CD8-positive, alpha-beta memory T cell (primary cell): ENCODE results near the gene UBAC1. TPM values are rescaled to one million over a fixed set of nuclear protein-coding genes. Genes with fewer than 3 reads are reported as not detected.

Experiments used
- CTCF ChIA-PET: fragments of 350-600 bp; sonication (Branson Sonifier 250); formaldehyde crosslinking; loops from one replicate; lab custom pipeline; 2021; ENCODE audit warnings: antibody characterized with exemption; lab: Charles Lee
- POLR2A ChIA-PET: fragments of 350-600 bp; sonication (Branson Sonifier 250); formaldehyde crosslinking; loops from one replicate; lab custom pipeline; 2021; ENCODE audit warnings: antibody characterized with exemption; lab: Charles Lee
- DNase-seq, 5 donors: peaks; one replicate each; pipeline versions ENCODE4 v3.0.0 to v3.0.0-alpha.2; 2020 to 2022; ENCODE audit warnings: mixed read lengths in 1 of 5
- H3K27ac ChIP-seq: one replicate; pipeline ENCODE4 v1.7.0; 2013; ENCODE audit warnings: low read depth, mild to moderate bottlenecking, low read length, moderate library complexity
- H3K27me3 ChIP-seq: 2 replicates; pipeline ENCODE4 v1.7.0; 2013; ENCODE audit warnings: low read length, mild to moderate bottlenecking; ENCODE audit not compliant: insufficient read depth, poor library complexity, severe bottlenecking
- H3K36me3 ChIP-seq: 2 replicates; pipeline ENCODE4 v1.7.0; 2013; ENCODE audit warnings: mild to moderate bottlenecking, low read length, moderate library complexity; ENCODE audit not compliant: insufficient read depth
- H3K4me1 ChIP-seq: 2 replicates; pipeline ENCODE4 v1.7.0; 2013; ENCODE audit warnings: mild to moderate bottlenecking, low read length, moderate library complexity; ENCODE audit not compliant: insufficient read depth
- H3K4me3 ChIP-seq: 2 replicates; pipeline ENCODE4 v1.7.0; 2013; ENCODE audit warnings: mild to moderate bottlenecking, low read length
- H3K9me3 ChIP-seq: 2 replicates; pipeline ENCODE4 v1.7.0; 2013; ENCODE audit warnings: mild to moderate bottlenecking, low read length
- H3K27ac Mint-ChIP-seq, 8 donors: one replicate each; pipeline ENCODE4 v1.8.0; 2020 to 2021; ENCODE audit warnings: mixed read lengths in 8 of 8, mild to moderate bottlenecking in 6 of 8, inconsistent platforms in 3 of 8, moderate library complexity in 3 of 8
- H3K27me3 Mint-ChIP-seq, 2 donors: one replicate each; pipeline ENCODE4 v1.8.0; 2020 to 2021; ENCODE audit warnings: mixed read lengths in 2 of 2, mild to moderate bottlenecking in 1 of 2, moderate library complexity in 1 of 2
- H3K36me3 Mint-ChIP-seq, 3 donors: one replicate each; pipeline ENCODE4 v1.8.0; 2020 to 2021; ENCODE audit warnings: mixed read lengths in 3 of 3, inconsistent platforms in 1 of 3, mild to moderate bottlenecking in 1 of 3
- H3K4me1 Mint-ChIP-seq, 3 donors: one replicate each; pipeline ENCODE4 v1.8.0; 2020 to 2021; ENCODE audit warnings: mixed read lengths in 3 of 3, inconsistent platforms in 1 of 3, mild to moderate bottlenecking in 1 of 3
- H3K4me3 Mint-ChIP-seq, 7 donors: one replicate each; pipeline ENCODE4 v1.8.0; 2020 to 2021; ENCODE audit warnings: mixed read lengths in 7 of 7, mild to moderate bottlenecking in 6 of 7, moderate library complexity in 4 of 7, inconsistent platforms in 2 of 7
- H3K9me3 Mint-ChIP-seq, 5 donors: one replicate each; pipeline ENCODE4 v1.8.0; 2020 to 2022; ENCODE audit warnings: mixed read lengths in 5 of 5, mild to moderate bottlenecking in 3 of 5, moderate library complexity in 2 of 5, inconsistent platforms in 1 of 5
- polyA plus RNA-seq: library from polyadenylated mRNA; unstranded; fragments of 300-500 nt; fragmentation: Illumina TruSeq; gene quantifications from one replicate; pipeline ENCODE4 v1.2.3, GENCODE V29; 2021
- total RNA-seq, 2 experiments: library from RNA; stranded (reverse); gene quantifications; one replicate each; pipeline ENCODE4 v1.2.3, GENCODE V29; 2021

Gene UBAC1, protein sequence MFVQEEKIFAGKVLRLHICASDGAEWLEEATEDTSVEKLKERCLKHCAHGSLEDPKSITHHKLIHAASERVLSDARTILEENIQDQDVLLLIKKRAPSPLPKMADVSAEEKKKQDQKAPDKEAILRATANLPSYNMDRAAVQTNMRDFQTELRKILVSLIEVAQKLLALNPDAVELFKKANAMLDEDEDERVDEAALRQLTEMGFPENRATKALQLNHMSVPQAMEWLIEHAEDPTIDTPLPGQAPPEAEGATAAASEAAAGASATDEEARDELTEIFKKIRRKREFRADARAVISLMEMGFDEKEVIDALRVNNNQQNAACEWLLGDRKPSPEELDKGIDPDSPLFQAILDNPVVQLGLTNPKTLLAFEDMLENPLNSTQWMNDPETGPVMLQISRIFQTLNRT
- total RNA-seq, result 10 to 100 TPM; 36.3 to 38.1 TPM
- polyA plus RNA-seq, result 27.1 TPM

DNA sequence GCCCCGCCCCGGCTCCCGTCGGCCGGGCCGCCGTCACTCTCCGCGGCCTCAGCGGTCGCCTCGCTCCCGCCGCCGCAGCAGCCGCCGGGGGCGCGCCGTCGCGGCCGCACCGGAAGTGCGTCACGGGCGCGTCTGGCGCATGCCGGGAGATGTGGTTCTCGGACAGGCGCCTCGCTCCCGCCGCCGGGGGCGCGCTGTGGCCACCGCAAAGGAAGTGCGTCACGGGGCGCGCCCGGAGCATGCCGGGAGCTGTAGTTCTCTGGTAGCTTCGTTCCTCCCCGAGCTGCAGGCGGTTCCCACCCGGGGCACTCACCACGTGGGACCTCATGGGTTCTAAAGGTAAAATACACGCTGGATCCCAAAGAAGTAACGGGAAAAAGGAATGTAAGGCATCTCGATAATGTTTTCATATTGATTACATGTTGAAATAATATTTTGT, at the start of gene UBAC1:
UBAC1 (minus strand) TSS at position 97 of the 439 bp plus-strand sequence. CDS start 211 bp downstream, outside the sequence.
- H3K27me3 Mint-ChIP-seq, result no peaks in the 10 kb centered on the region
- Histone ChIP-seq H3K4me3 (peak within 1 kb of the TSS; percentile 70), H3K4me1 (peaks cover 16% of the 10 kb centered on the region), H3K27me3 (no peaks in the 10 kb centered on the region), H3K27ac (peak within 1 kb of the TSS; percentile 83), H3K36me3 (no peaks in the 10 kb centered on the region), H3K9me3 (no peaks in the 10 kb centered on the region)
- H3K4me3 Mint-ChIP-seq, result peak within 1 kb of the TSS; percentile 79 to 92 (median 86)
- peak within 1 kb of the TSS; percentile 55 to 93 (median 86) for H3K27ac Mint-ChIP-seq
- H3K4me1 Mint-ChIP-seq, result peaks cover 26 to 39% (median 27%) of the 10 kb centered on the region in 3 donors
- ChIA-PET CTCF (interaction anchor here (1.8 kb wide), 1 partner anchor 161 kb away, joined by 7 read pairs; no protein-coding TSS in a partner anchor), POLR2A (interaction anchor here (0.6 to 1.0 kb wide), 2 partner anchors 29 to 54 kb away, joined by 3 read pairs; partner anchors contain the start of gene CAMSAP1)
- H3K9me3 Mint-ChIP-seq, result no peaks in the 10 kb centered on the region
- DNase-seq, result peak; percentile 92 to 96 (median 94)
- H3K36me3 Mint-ChIP-seq, result peaks cover 0 to 5% (median 0%) of the 10 kb centered on the region in 3 donors

DNA sequence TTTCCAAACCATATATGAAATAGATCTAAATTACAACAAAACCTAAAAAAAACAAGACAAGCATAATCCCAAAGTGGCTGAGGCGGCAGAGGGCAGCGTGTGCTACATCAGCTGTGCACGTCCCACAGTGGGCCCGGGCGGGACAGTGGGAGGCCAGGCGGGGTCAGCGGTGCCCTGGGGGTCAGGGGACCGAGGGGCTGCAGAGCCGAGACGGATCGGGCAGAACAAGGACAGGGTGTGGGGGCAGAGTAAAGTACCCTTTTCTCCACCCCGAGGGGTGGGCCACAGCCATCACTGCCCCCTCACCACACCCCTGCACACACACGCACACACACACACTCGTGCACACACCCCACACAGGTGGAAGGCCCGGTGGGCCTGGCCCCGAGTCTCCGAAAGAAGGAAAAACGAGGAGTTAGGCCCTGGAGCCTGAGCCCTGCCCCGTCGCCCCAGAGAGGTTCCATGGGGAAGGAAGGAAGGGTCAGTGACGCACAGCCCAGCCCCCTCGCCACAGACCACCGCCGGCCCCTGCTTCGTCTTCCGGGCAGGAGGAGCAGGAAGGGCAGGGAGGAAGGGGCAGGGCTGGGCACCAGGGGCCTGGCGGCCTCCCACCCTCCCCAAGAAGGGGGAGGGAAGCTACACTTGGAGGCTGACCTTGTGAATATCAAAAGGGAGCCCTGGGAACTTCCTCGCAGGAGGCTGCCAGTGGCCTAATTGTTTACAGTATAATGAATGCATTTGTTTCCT, 49.6 kb upstream of the UBAC1 start:
- no peaks in the 10 kb centered on the region for H3K9me3 Mint-ChIP-seq
- H3K36me3 ChIP-seq, result no peaks in the 10 kb centered on the region
- H3K9me3 ChIP-seq, result no peaks in the 10 kb centered on the region
- H3K27me3 ChIP-seq, result no peaks in the 10 kb centered on the region
- H3K4me3 ChIP-seq, result no peak overlapping the region
- H3K27ac Mint-ChIP-seq, result peak overlapping the region in 1 of 8 donors; percentile 58
- no peaks in the 10 kb centered on the region for H3K4me1 Mint-ChIP-seq
- H3K36me3 Mint-ChIP-seq, result peaks cover 0 to 23% (median 2%) of the 10 kb centered on the region in 3 donors
- POLR2A ChIA-PET, result no interaction called here
- peak in 1 of 5 donors; percentile 38 for DNase-seq
- no peaks in the 10 kb centered on the region for H3K4me1 ChIP-seq
- peaks cover 0 to 1% of the 10 kb centered on the region in 2 donors for H3K27me3 Mint-ChIP-seq
- H3K27ac ChIP-seq, result no peak overlapping the region
- no peak overlapping the region for H3K4me3 Mint-ChIP-seq
- CTCF ChIA-PET, result no interaction called here

DNA sequence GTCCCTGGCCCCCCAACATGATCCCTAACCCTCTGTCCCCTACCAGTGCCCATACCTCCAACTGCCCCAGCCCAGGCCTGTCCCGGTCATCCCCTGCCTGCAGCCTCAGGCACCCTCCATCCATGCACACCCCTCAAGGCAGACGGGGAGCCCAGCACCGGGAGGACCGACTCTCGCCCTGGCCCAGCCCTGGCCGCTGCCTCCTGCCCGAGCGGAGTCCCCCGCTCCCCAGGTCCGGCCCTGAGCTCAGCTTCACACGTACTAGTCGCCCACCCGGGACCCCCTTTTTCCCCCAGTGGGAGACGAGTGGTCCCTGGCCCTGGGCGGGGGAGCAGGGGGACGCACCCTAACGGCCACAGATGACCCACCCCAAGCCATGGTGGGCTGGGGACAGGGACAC, 49.0 kb upstream of the UBAC1 start:
- Mint-ChIP-seq H3K9me3 (no peaks in the 10 kb centered on the region), H3K27me3 (peaks cover 0 to 1% of the 10 kb centered on the region in 2 donors), H3K4me3 (no peak overlapping the region), H3K36me3 (peaks cover 0 to 22% (median 2%) of the 10 kb centered on the region in 3 donors), H3K4me1 (no peaks in the 10 kb centered on the region), H3K27ac (no peak overlapping the region)
- H3K4me3 ChIP-seq, result no peak overlapping the region
- no peak for DNase-seq
- H3K27me3 ChIP-seq, result no peaks in the 10 kb centered on the region
- ChIA-PET POLR2A (no interaction called here), CTCF (no interaction called here)
- H3K36me3 ChIP-seq, result no peaks in the 10 kb centered on the region
- H3K27ac ChIP-seq, result no peak overlapping the region
- no peaks in the 10 kb centered on the region for H3K9me3 ChIP-seq
- H3K4me1 ChIP-seq, result no peaks in the 10 kb centered on the region

DNA sequence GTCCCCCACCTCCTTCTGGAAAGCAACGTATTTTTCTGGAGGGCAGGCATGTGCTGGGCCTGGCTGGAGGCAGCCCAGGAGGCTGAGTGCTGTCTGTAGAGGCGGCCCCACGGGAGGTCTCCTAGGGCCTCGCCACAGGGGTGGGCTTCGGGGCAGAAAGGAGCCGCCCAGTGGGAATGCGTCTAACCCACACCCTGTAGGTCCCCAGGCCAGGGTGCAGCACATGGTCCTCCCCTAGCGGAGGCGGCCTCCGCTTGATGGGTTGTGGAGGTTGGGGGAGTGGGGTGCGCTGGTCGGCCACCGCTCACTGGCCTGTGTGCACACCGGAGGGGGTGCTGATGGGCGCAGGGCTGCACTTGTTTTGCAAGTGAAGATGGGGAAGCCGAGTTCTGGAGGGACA, 48.3 kb upstream of the UBAC1 start:
- Histone ChIP-seq H3K9me3 (no peaks in the 10 kb centered on the region), H3K4me1 (no peaks in the 10 kb centered on the region), H3K4me3 (no peak overlapping the region), H3K27ac (no peak overlapping the region), H3K36me3 (no peaks in the 10 kb centered on the region), H3K27me3 (no peaks in the 10 kb centered on the region)
- Mint-ChIP-seq H3K36me3 (peaks cover 0 to 22% (median 2%) of the 10 kb centered on the region in 3 donors), H3K27ac (no peak overlapping the region), H3K4me1 (no peaks in the 10 kb centered on the region), H3K4me3 (no peak overlapping the region), H3K27me3 (peaks cover 0 to 1% of the 10 kb centered on the region in 2 donors), H3K9me3 (no peaks in the 10 kb centered on the region)
- ChIA-PET CTCF (no interaction called here), POLR2A (no interaction called here)
- no peak for DNase-seq

DNA sequence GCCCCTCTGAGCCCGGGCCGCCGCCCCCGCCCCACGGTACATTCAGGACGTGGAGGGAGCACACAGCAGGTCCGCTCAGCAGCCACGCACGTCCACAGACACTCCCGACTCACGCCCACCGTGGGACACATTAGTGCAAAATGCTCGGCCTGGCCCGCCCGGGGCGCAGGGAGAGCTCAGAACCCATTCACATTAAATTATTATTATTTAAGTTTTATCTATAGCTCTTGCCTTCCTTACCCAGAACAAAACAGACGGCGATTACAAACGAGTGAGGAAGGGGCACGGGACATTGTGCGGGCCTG, 47.5 kb upstream of the UBAC1 start:
- Histone ChIP-seq H3K4me3 (no peak overlapping the region), H3K36me3 (no peaks in the 10 kb centered on the region), H3K27me3 (no peaks in the 10 kb centered on the region), H3K9me3 (no peaks in the 10 kb centered on the region), H3K27ac (no peak overlapping the region), H3K4me1 (no peaks in the 10 kb centered on the region)
- no peak overlapping the region for H3K4me3 Mint-ChIP-seq
- POLR2A ChIA-PET, result no interaction called here
- H3K27me3 Mint-ChIP-seq, result peaks cover 0 to 1% of the 10 kb centered on the region in 2 donors
- no peaks in the 10 kb centered on the region for H3K4me1 Mint-ChIP-seq
- CTCF ChIA-PET, result no interaction called here
- H3K36me3 Mint-ChIP-seq, result peaks cover 0 to 20% (median 2%) of the 10 kb centered on the region in 3 donors
- H3K27ac Mint-ChIP-seq, result peak overlapping the region in 1 of 8 donors; percentile 60
- no peak for DNase-seq
- no peaks in the 10 kb centered on the region for H3K9me3 Mint-ChIP-seq

DNA sequence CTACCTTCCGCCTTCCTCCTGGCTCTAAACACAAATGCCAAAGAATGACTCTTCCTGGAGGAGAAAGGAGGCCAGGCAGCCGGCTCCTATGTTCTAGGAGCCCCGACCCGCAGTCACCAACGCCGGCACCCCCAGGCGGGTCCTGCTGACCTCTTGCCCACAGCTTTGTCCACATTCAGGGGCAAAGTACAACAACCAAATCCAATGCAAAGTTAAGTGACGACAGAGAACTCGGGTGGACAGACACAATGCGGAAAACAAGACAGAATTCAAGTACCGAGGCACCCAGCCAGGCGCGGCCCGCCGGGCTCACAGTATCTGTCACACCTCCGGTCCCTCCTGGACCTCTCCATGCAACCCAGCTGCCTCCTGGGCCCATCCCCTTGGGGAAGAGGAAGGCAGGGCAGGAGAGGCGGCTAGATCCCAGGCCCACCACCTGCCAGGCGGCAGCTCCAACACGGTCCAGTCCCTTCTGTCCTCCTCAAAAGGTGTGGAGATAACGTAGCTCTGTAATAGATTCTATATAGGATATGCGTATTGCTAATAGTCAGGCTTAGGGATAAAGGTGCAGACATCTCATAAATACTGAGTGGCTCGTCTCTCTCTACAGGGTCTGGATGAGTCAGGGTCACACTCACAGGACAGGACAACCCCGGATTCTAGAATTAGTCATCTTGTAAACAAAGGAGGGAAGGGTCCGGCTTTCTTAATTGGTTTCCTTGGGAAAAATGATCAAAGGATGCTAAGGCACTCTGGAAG, 46.9 kb upstream of the UBAC1 start:
- H3K36me3 Mint-ChIP-seq, result peaks cover 0 to 20% (median 2%) of the 10 kb centered on the region in 3 donors

DNA sequence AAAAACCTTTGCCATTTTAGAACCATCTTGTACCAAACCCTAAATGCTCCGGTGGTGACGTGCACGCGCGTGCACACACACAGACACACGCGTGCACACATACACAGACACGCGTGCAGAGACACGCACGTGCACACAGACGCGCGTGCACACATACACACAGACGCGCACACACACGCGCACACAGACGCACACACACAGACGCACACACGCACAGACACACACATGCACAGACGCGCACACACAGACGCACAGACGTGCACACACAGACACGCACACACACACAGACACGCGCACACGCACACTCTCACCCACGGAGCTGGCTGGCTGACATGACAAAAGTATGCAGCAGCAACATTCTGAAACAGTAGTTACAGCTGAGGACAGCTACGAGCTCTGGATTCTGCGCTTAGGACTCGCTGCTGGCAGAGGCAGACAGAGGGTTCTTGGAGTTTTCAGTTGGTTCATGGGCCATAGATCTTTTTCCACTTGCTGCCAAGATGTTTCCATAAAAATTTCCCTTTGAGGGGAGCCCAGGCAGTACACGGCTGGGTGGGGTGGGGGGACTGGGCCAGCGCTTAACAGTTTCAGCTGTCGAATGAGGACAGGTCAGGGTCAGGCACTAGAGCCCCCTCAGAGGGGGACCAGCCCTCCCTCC, 46.2 kb upstream of the UBAC1 start:
- Histone ChIP-seq H3K36me3 (no peaks in the 10 kb centered on the region), H3K9me3 (no peaks in the 10 kb centered on the region), H3K4me3 (no peak overlapping the region), H3K27me3 (no peaks in the 10 kb centered on the region), H3K27ac (no peak overlapping the region), H3K4me1 (no peaks in the 10 kb centered on the region)
- peaks cover 0 to under 1% of the 10 kb centered on the region in 2 donors for H3K27me3 Mint-ChIP-seq
- no peaks in the 10 kb centered on the region for H3K4me1 Mint-ChIP-seq
- no peak for DNase-seq
- ChIA-PET CTCF (no interaction called here), POLR2A (interaction anchor here (0.5 kb wide), 1 partner anchor 14 kb away, joined by 3 read pairs; no protein-coding TSS in a partner anchor)
- H3K9me3 Mint-ChIP-seq, result no peaks in the 10 kb centered on the region
- H3K4me3 Mint-ChIP-seq, result no peak overlapping the region
- peak overlapping the region in 3 of 8 donors; percentile 8 to 80 (median 52) for H3K27ac Mint-ChIP-seq
- peaks cover 0 to 20% (median 2%) of the 10 kb centered on the region in 3 donors for H3K36me3 Mint-ChIP-seq

More for the DNA sequence above, 46.9 kb upstream of the UBAC1 start:
- no peaks in the 10 kb centered on the region for H3K4me1 ChIP-seq
- H3K27me3 ChIP-seq, result no peaks in the 10 kb centered on the region
- Mint-ChIP-seq H3K27ac (peak overlapping the region in 3 of 8 donors; percentile 21 to 60 (median 52)), H3K4me3 (no peak overlapping the region), H3K9me3 (no peaks in the 10 kb centered on the region), H3K4me1 (no peaks in the 10 kb centered on the region), H3K27me3 (peaks cover 0 to 1% of the 10 kb centered on the region in 2 donors)
- no peaks in the 10 kb centered on the region for H3K9me3 ChIP-seq
- no peak overlapping the region for H3K27ac ChIP-seq
- DNase-seq, result no peak
- CTCF ChIA-PET, result no interaction called here
- POLR2A ChIA-PET, result no interaction called here
- H3K36me3 ChIP-seq, result no peaks in the 10 kb centered on the region
- H3K4me3 ChIP-seq, result no peak overlapping the region
